Measurements from ENCODE around the gene ZNF81.
"Not testable (repeated sequence)": the region's sequence is repeated elsewhere in the genome, so short reads cannot be mapped to it uniquely, and the experiment has no call there.

DNA sequence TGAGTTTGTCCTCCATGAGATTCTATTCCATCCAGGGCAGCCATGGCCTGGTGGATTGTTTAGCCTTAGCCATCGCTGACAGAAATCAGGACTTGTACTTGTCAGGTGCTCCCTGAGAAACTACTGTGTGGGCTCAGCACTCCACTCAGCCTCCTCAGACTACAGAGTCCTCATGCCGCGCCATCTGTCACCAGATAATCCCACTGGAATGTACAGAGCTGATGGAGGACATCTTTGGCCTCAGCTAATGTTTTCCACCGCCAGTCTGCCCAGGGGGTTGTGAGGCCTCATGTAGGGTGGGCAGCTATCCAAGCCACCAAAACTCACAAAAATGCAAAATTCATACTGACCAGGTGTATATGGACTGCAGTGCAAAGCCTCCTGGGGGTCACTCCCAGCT is 121.5 kb downstream of the ZNF81 start:
- TF ChIP-seq, protein P1, sequence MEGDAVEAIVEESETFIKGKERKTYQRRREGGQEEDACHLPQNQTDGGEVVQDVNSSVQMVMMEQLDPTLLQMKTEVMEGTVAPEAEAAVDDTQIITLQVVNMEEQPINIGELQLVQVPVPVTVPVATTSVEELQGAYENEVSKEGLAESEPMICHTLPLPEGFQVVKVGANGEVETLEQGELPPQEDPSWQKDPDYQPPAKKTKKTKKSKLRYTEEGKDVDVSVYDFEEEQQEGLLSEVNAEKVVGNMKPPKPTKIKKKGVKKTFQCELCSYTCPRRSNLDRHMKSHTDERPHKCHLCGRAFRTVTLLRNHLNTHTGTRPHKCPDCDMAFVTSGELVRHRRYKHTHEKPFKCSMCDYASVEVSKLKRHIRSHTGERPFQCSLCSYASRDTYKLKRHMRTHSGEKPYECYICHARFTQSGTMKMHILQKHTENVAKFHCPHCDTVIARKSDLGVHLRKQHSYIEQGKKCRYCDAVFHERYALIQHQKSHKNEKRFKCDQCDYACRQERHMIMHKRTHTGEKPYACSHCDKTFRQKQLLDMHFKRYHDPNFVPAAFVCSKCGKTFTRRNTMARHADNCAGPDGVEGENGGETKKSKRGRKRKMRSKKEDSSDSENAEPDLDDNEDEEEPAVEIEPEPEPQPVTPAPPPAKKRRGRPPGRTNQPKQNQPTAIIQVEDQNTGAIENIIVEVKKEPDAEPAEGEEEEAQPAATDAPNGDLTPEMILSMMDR (IDR thresholded peaks at IDR 0.05; ENCODE audit: low read length): not testable (repeated sequence)
- TF ChIP-seq EZH2 (IDR thresholded peaks at IDR 0.05; ENCODE audit: borderline replicate concordance, low read length): not testable (repeated sequence)
